ENCODE data around the gene TFF1. TPM values are rescaled to one million over a fixed set of nuclear protein-coding genes. Genes with fewer than 3 reads are reported as not detected.
A peak's percentile ranks its signal among the peaks of the same experiment; 100 is the strongest.
"Not testable (repeated sequence)": the region's sequence is repeated elsewhere in the genome, so short reads cannot be mapped to it uniquely, and the experiment has no call there.

TFF1 gene
- total and polyA plus RNA-seq, 11 donors: not detected

GRCh38 chr21:42411197-42411869 lies 45.0 kb upstream of the TFF1 start:
- H3K9me3 ChIP-seq: no peaks in the 10 kb centered on the region
- peaks cover 0 to 21% (median 6%) of the 10 kb centered on the region in 9 donors for H3K27me3 ChIP-seq
- no peak overlapping the region for H3K4me3 ChIP-seq
- H3K27ac ChIP-seq: no peak overlapping the region
- intact Hi-C loops (cut with DNase I): no loop called here
- 56 to 65% (median 57%) methylated on average over 7 of the region's 7 CpGs for WGBS, 4 donors
- no peak for DNase-seq
- H3K36me3 ChIP-seq: no peaks in the 10 kb centered on the region
- TF ChIP-seq POLR2A (IDR thresholded peaks at IDR 0.05) (no peak), CTCF (IDR thresholded peaks at IDR 0.05) (no peak)
- no peak for ATAC-seq
- peaks cover 0 to 18% (median 0%) of the 10 kb centered on the region in 12 donors for H3K4me1 ChIP-seq

GRCh38 chr21:42409366-42409765 lies 43.0 kb upstream of the TFF1 start:
- WGBS, 4 donors: 72 to 79% (median 77%) methylated on average over 7 of the region's 7 CpGs
- ATAC-seq (no peak), DNase-seq (no peak)
- peaks cover 0 to 19% (median 6%) of the 10 kb centered on the region in 9 donors for H3K27me3 ChIP-seq
- H3K4me1 ChIP-seq: no peaks in the 10 kb centered on the region
- no peak overlapping the region for H3K4me3 ChIP-seq
- H3K36me3 ChIP-seq: no peaks in the 10 kb centered on the region
- TF ChIP-seq CTCF (IDR thresholded peaks at IDR 0.05) (no peak), POLR2A (IDR thresholded peaks at IDR 0.05) (no peak)
- intact Hi-C loops (cut with DNase I): no loop called here
- no peak overlapping the region for H3K27ac ChIP-seq
- H3K9me3 ChIP-seq: no peaks in the 10 kb centered on the region

GRCh38 chr21:42408718-42409117 lies 42.4 kb upstream of the TFF1 start:
- DNase-seq; H3K4me1 ChIP-seq; H3K4me3 ChIP-seq; H3K27ac ChIP-seq; H3K36me3 ChIP-seq; intact Hi-C loops (cut with DNase I); ATAC-seq; H3K9me3 ChIP-seq: not testable (repeated sequence)
- WGBS, 4 donors: 75 to 87% (median 85%) methylated on average over 5 of the region's 5 CpGs
- H3K27me3 ChIP-seq: peaks cover 0 to 23% (median 6%) of the 10 kb centered on the region in 9 donors

GRCh38 chr21:42407476-42407875 lies 41.1 kb upstream of the TFF1 start:
- Histone ChIP-seq H3K27ac (peak overlapping the region in 1 of 12 donors; percentile 82), H3K4me3 (peak overlapping the region in 1 of 12 donors; percentile 54), H3K36me3 (no peaks in the 10 kb centered on the region), H3K27me3 (peaks cover 0 to 18% (median 6%) of the 10 kb centered on the region in 9 donors), H3K4me1 (no peaks in the 10 kb centered on the region), H3K9me3 (no peaks in the 10 kb centered on the region)
- TF ChIP-seq CTCF (IDR thresholded peaks at IDR 0.05): no peak
- no peak for TF ChIP-seq POLR2A (IDR thresholded peaks at IDR 0.05)
- intact Hi-C loops (cut with DNase I): no loop called here
- DNase-seq (no peak), ATAC-seq (no peak)
- WGBS, 4 donors: 68 to 78% (median 74%) methylated on average over 5 of the region's 5 CpGs

GRCh38 chr21:42406866-42407265 lies 40.5 kb upstream of the TFF1 start:
- Histone ChIP-seq H3K36me3 (no peaks in the 10 kb centered on the region), H3K4me3 (peak overlapping the region in 1 of 12 donors; percentile 54), H3K9me3 (peaks cover 0 to 6% (median 0%) of the 10 kb centered on the region in 12 donors), H3K4me1 (no peaks in the 10 kb centered on the region), H3K27ac (peak overlapping the region in 1 of 12 donors; percentile 82), H3K27me3 (peaks cover 0 to 12% (median under 1%) of the 10 kb centered on the region in 9 donors)
- no peak for ATAC-seq
- WGBS, 4 donors: 79 to 89% (median 85%) methylated on average over 7 of the region's 7 CpGs
- no peak for DNase-seq
- no peak for TF ChIP-seq CTCF (IDR thresholded peaks at IDR 0.05)
- TF ChIP-seq POLR2A (IDR thresholded peaks at IDR 0.05): no peak
- intact Hi-C loops (cut with DNase I): no loop called here
